Natural killer cell treated with Interleukin-12 subunit alpha and Interleukin-12 subunit beta and Interleukin-15 and Interleukin-18, amount 100 ng/mL, for 72 hours (primary cell): ENCODE data around the gene MMRN2. TPM values are rescaled to one million over a fixed set of nuclear protein-coding genes. Genes with fewer than 3 reads are reported as not detected.
A peak's percentile ranks its signal among the peaks of the same experiment; 100 is the strongest.

ENCODE experiments used
- ATAC-seq, 2 donors: fragments of 150-1000 bp; cut with Tn5 transposase in 1 of 2; sonication (Bioruptor Pico), chemical (Tn5 transposase) in 1 of 2; 2 replicates each; pipeline ENCODE4 v1.10.0; 2021
- DNase-seq: peaks from one replicate; pipeline ENCODE4 v3.0.0; 2022; ENCODE audit warnings: low spot score
- H3K27ac Mint-ChIP-seq, 2 donors: 1 replicate in 1 of 2; 2 replicates in 1 of 2; pipeline ENCODE4 v1.8.0; 2022; ENCODE audit warnings: mixed read lengths in 2 of 2, mild to moderate bottlenecking in 1 of 2, moderate library complexity in 1 of 2
- H3K27me3 Mint-ChIP-seq, 2 donors: 1 replicate in 1 of 2; 2 replicates in 1 of 2; pipeline ENCODE4 v1.8.0; 2022; ENCODE audit warnings: mixed read lengths in 2 of 2
- H3K36me3 Mint-ChIP-seq: one replicate; pipeline ENCODE4 v1.8.0; 2022; ENCODE audit warnings: mixed read lengths
- H3K4me1 Mint-ChIP-seq, 2 donors: 1 replicate in 1 of 2; 2 replicates in 1 of 2; pipeline ENCODE4 v1.8.0; 2022; ENCODE audit warnings: low read depth in 2 of 2, mixed read lengths in 2 of 2, mild to moderate bottlenecking in 1 of 2
- H3K4me3 Mint-ChIP-seq: one replicate; pipeline ENCODE4 v1.8.0; 2022; ENCODE audit warnings: mixed read lengths
- H3K9me3 Mint-ChIP-seq: 2 replicates; pipeline ENCODE4 v1.8.0; 2022; ENCODE audit warnings: mixed read lengths
- total RNA-seq, 2 donors: library from RNA; stranded (reverse); gene quantifications; one replicate each; pipeline ENCODE4 v1.2.3, GENCODE V29; 2022

MMRN2 gene
- total RNA-seq, 2 donors from 2014 or later = not detected

- H3K4me3 Mint-ChIP-seq = no peak overlapping the region
- DNase-seq = no peak
These were observed 19.1 kb upstream of the MMRN2 start for GRCh38 chr10:86976362-86977056.

DNA sequence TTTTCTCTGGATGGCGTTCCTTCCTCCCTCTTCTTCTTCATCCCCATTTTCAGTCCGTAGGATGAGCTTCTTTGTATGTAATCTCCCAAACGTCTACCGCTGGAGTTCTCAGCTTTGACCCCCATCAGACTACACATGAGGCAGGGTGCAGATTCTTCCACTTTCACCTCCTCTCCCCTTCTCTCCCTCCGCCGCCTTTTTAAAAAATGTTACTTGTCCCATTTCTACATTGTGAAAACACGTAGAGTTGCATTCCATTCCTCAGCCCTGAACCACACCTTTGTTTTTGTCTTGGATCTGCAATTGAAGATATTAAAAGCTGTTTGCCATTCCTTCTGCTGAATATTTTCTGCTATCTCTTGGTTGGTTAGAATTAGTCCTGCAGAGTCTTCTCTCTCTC, 17.1 kb upstream of the MMRN2 start:
- Mint-ChIP-seq H3K36me3 (no peaks in the 10 kb centered on the region), H3K9me3 (no peaks in the 10 kb centered on the region), H3K27ac (no peak overlapping the region), H3K4me3 (no peak overlapping the region), H3K27me3 (peaks cover 8 to 17% of the 10 kb centered on the region in 2 donors), H3K4me1 (peaks cover 11 to 12% of the 10 kb centered on the region in 2 donors)
- ATAC-seq (no peak), DNase-seq (no peak)

More at GRCh38 chr10:86976362-86977056, 19.1 kb upstream of the MMRN2 start:
- Mint-ChIP-seq H3K4me1 (peaks cover 11% of the 10 kb centered on the region in 2 donors), H3K27me3 (peaks cover 8 to 21% of the 10 kb centered on the region in 2 donors), H3K27ac (no peak overlapping the region), H3K9me3 (no peaks in the 10 kb centered on the region), H3K36me3 (no peaks in the 10 kb centered on the region)
- no peak for ATAC-seq

GRCh38 chr10:86972613-86973380, 15.4 kb upstream of the MMRN2 start:
- ATAC-seq (no peak), DNase-seq (no peak)
- H3K4me3 Mint-ChIP-seq = peak overlapping the region; percentile 39
- H3K27ac Mint-ChIP-seq = no peak overlapping the region
- H3K36me3 Mint-ChIP-seq = no peaks in the 10 kb centered on the region
- peaks cover 8 to 17% of the 10 kb centered on the region in 2 donors for H3K27me3 Mint-ChIP-seq
- H3K4me1 Mint-ChIP-seq = peaks cover 11 to 12% of the 10 kb centered on the region in 2 donors
- H3K9me3 Mint-ChIP-seq = no peaks in the 10 kb centered on the region

DNA sequence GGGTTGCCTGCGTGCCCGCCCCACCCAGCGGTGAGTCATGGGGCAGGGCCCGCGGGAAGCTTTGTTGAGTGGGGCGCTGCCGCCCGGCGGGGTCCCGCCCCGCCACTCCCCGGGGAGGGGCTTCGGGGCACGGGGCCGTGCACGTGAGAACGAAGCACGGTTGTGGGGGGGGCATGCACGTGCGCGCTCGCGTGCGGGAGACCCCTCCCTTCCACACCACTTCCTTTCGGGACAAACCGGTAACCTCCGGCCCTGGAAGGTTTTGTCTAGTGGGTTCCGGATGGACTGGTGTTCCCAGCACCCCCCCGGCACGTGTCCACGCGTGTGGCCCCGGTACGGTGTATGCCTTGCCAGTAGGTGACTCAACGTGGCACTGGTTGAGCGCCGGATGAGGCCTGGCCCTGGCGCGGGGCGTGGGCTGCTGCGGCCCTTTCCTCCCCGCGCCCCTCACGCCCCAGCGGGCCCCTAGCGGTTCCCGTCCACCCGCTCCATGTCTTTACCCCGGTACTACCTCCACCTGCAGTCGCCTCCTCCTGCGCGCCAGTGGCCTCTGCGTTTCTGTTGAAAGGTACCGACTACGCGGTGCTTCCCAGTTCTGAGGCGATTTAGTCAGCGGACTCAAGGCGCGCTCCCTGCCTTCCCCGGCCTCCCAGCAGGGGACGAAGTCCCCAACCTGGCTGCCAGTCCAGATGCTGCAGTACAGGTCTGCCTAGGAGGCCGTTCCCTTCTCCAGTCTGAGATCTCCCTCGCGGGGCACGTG, 14.0 kb upstream of the MMRN2 start:
- Mint-ChIP-seq H3K36me3 (no peaks in the 10 kb centered on the region), H3K4me3 (peak overlapping the region; percentile 83), H3K9me3 (no peaks in the 10 kb centered on the region), H3K27me3 (peaks cover 8 to 16% of the 10 kb centered on the region in 2 donors), H3K27ac (peak overlapping the region; percentile 64 to 79), H3K4me1 (peaks cover 12 to 14% of the 10 kb centered on the region in 2 donors)
- peak; percentile 94 for ATAC-seq
- peak; percentile 86 for DNase-seq

DNA sequence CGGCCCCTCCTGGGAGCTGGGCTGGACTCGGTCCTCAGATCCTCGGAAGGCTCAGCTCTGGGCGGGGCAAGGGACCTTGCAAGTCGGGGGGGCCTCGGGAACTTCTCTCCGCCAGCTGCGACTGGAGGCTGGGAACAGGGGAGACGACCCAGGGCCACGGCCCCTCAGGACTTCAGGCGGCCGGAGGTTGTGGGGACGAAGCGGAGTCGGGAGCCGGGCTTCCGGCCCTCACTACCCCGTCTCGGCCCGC, 13.5 kb upstream of the MMRN2 start:
- no peaks in the 10 kb centered on the region for H3K36me3 Mint-ChIP-seq
- H3K27me3 Mint-ChIP-seq = peaks cover 8 to 17% of the 10 kb centered on the region in 2 donors
- ATAC-seq = no peak
- no peaks in the 10 kb centered on the region for H3K9me3 Mint-ChIP-seq
- no peak for DNase-seq
- peaks cover 12 to 18% of the 10 kb centered on the region in 2 donors for H3K4me1 Mint-ChIP-seq
- H3K4me3 Mint-ChIP-seq = peak overlapping the region; percentile 62
- no peak overlapping the region for H3K27ac Mint-ChIP-seq

DNA sequence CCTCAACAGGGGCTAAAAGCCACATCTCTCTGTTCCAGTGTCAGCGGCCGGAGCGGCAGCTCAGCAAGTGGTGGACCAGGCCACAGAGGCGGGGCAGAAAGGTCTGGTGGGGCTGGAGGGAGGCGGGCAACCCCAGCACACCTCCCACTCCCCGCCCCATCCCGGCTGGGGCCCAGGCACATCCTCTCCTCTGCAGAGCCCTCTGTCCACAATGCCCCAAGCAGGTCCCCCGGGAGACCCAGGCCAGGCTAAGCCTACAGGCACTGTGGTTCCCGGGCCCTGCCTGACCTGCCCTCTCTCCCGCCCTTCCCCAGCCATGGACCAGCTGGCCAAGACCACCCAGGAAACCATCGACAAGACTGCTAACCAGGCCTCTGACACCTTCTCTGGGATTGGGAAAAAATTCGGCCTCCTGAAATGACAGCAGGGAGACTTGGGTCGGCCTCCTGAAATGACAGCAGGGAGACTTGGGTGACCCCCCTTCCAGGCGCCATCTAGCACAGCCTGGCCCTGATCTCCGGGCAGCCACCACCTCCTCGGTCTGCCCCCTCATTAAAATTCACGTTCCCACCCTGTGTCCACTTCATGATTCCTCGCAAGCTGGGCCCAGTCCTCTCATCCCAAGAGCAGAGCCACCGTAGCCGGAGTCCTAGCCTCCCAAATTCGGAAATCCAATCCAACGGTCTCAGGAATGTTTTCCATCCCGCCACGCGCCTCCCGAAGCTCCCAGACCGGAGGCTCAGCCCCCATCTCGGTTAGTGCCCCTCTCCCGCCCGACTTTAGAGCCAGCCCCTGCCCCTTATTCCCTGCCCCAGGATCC, 13.0 kb upstream of the MMRN2 start:
- DNase-seq (peak; percentile 58), ATAC-seq (no peak)
- H3K4me1 Mint-ChIP-seq = peaks cover 12 to 22% of the 10 kb centered on the region in 2 donors
- H3K27me3 Mint-ChIP-seq = peaks cover 8 to 21% of the 10 kb centered on the region in 2 donors
- H3K27ac Mint-ChIP-seq = no peak overlapping the region
- peak overlapping the region; percentile 62 for H3K4me3 Mint-ChIP-seq
- no peaks in the 10 kb centered on the region for H3K9me3 Mint-ChIP-seq
- H3K36me3 Mint-ChIP-seq = no peaks in the 10 kb centered on the region

DNA sequence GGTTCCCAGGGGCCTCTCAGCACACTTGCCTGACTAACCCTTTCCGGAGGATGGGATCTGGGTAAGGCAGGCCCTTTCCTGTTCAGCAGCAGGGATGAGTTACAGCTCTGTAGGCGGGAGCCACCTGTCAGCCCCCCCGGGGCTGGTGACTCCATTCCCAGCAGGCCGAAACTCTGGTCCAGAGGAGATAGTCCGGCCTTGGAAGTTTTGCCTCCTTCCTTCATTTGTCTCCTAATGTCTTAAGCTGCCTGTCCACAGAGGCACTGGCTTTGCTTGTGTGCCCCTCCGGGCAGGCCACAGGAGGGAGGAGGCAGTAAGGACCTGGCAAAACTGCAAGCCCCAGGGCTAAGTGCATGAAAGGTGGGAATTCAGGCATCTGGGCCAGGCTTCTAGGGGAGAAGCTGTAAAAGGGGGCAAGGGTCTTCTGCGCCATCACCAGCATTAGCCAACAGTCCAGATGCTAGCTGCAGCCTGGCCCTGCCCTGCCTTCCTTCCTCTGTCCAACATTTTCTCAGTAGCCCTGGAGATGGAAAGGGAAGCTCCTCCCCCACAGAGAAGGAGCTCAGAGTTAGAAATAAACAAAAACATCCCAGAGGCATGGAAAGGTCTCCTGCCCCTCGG, 12.1 kb upstream of the MMRN2 start:
- peaks cover 12 to 22% of the 10 kb centered on the region in 2 donors for H3K4me1 Mint-ChIP-seq
- H3K36me3 Mint-ChIP-seq = no peaks in the 10 kb centered on the region
- H3K27me3 Mint-ChIP-seq = peaks cover 8 to 20% of the 10 kb centered on the region in 2 donors
- H3K4me3 Mint-ChIP-seq = peak overlapping the region; percentile 27
- no peak for ATAC-seq
- H3K27ac Mint-ChIP-seq = no peak overlapping the region
- no peak for DNase-seq
- no peaks in the 10 kb centered on the region for H3K9me3 Mint-ChIP-seq

DNA sequence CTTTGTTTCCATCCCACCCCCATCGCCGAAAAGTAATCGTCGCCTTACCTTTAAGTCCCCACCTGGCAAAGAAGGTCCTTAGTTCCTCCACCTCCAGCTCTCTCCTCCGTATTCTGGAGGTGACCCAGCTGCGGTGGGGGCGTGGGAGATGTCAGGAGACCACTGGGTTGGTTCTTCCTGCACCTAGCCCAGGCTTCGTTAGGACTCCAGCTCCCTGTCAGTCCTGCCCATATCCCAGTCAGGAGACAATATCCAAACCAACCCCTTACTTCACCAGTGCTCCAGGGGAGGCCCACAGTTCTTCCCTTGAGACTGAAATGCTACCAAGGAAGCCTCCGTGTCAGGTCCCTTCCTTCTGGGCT, 11.6 kb upstream of the MMRN2 start:
- Mint-ChIP-seq H3K36me3 (no peaks in the 10 kb centered on the region), H3K27ac (no peak overlapping the region), H3K9me3 (no peaks in the 10 kb centered on the region), H3K4me1 (peaks cover 12 to 22% of the 10 kb centered on the region in 2 donors), H3K27me3 (peaks cover 8 to 16% of the 10 kb centered on the region in 2 donors), H3K4me3 (no peak overlapping the region)
- ATAC-seq (no peak), DNase-seq (no peak)

GRCh38 chr10:86968271-86968993, 11.0 kb upstream of the MMRN2 start, which contains the start of gene ADIRF:
ADIRF (plus strand) TSS chr10:86968482; CDS start chr10:86968545, 63 bp downstream.
- Mint-ChIP-seq H3K9me3 (no peaks in the 10 kb centered on the region), H3K4me3 (no peak within 1 kb of the TSS), H3K4me1 (peaks cover 12 to 22% of the 10 kb centered on the region in 2 donors), H3K27ac (no peak within 1 kb of the TSS), H3K27me3 (peaks cover 8 to 16% of the 10 kb centered on the region in 2 donors), H3K36me3 (no peaks in the 10 kb centered on the region)
- ATAC-seq (no peak), DNase-seq (peak; percentile 52)

DNA sequence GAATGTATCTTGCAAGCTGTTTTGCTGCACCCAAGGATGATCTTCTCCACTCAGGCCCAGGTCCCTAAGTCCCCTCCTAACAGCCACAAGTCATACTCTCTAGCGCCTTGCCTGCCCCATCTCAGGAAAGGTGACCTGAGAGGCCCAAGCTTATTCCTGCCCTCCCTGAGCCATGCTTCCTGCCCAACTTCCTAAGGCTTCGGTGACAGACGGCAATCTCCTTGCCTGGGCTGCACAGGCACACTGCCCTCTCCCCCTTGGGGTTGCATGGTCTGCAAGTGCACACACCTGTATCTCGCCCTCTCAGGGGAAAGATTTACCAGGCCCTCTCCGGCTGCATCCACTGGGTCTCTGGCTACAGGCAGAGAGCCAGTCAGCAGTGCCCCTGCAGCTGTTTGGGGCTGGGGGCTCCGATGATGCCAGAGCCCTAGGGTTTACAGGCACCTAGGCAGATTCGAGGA, 10.1 kb upstream of the MMRN2 start:
- Mint-ChIP-seq H3K4me3 (no peak overlapping the region), H3K27ac (no peak overlapping the region), H3K4me1 (peaks cover 8 to 17% of the 10 kb centered on the region in 2 donors), H3K27me3 (peaks cover 2 to 10% of the 10 kb centered on the region in 2 donors), H3K36me3 (no peaks in the 10 kb centered on the region), H3K9me3 (no peaks in the 10 kb centered on the region)
- ATAC-seq = no peak
- peak; percentile 51 for DNase-seq

DNA sequence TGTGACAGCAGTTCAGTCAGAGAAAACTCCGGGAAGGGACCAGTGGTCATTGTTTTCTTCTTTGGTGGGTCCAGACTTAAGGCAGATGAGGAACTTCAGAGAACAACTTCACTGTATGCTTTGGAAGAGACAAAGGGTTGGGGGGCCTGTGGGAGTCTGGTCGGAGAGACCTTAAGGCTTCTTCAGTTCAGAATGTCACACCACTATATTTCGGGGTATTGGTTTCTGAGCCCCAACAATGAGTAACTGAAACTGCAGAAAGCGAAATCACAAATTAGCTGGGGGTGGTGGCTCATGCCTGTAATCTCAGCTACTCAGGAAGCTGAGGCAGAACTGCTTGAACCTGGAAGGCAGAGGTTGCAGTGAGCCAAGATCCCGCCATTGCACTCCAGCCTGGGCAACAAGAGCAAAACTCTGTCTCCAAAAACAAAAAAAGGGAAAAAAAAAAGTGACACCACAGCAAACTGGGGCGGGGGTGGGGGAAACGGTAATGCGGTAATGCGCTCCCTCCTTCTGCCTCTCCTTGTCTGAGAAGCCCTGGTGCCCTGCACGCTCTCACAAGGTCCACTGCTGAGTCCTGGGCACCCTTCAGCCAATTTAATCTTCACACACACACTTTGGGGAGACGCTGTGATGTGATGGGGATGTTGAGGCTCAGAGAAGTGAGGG, 8.7 kb upstream of the MMRN2 start:
- H3K27ac Mint-ChIP-seq = peak overlapping the region in 1 of 2 donors; percentile 38
- peaks cover 0 to 10% of the 10 kb centered on the region in 2 donors for H3K27me3 Mint-ChIP-seq
- H3K4me1 Mint-ChIP-seq = peaks cover 0 to 10% of the 10 kb centered on the region in 2 donors
- ATAC-seq = no peak
- DNase-seq = peak; percentile 48
- no peak overlapping the region for H3K4me3 Mint-ChIP-seq
- H3K36me3 Mint-ChIP-seq = no peaks in the 10 kb centered on the region
- no peaks in the 10 kb centered on the region for H3K9me3 Mint-ChIP-seq

DNA sequence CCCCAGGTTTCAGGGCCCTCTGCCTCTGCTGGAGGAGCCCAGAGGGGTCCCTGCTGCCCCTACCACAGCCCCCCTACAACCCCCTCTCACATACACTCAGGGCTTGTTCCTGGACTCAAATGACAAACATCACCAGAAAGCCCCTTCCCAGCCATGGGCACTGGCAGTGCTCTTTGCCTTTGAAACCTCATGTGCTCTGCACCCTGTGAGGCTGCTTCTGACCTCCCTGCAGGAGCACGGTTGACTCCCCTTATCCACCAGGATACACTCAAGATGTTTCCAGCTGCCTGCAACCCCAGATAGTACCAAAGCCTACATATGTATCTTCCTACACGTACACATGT, 7.4 kb upstream of the MMRN2 start:
- Mint-ChIP-seq H3K27me3 (peaks cover 0 to 10% of the 10 kb centered on the region in 2 donors), H3K4me3 (no peak overlapping the region), H3K27ac (no peak overlapping the region), H3K36me3 (no peaks in the 10 kb centered on the region), H3K9me3 (no peaks in the 10 kb centered on the region), H3K4me1 (peaks cover 0 to 10% of the 10 kb centered on the region in 2 donors)
- DNase-seq = no peak
- no peak for ATAC-seq
